Neural progenitor cell (in vitro differentiated cells): ENCODE results near the gene C1GALT1. TPM values are rescaled to one million over a fixed set of nuclear protein-coding genes. Genes with fewer than 3 reads are reported as not detected.

Experiments
- DNase-seq: peaks from one replicate; pipeline ENCODE4 v3.0.0-alpha.2; 2016; ENCODE audit warnings: low spot score
- H2AFZ ChIP-seq: fragments of 200-600 bp; sonication (generic); replicated peaks from 2 replicates; pipeline ENCODE4 v1.6.1; 2016; ENCODE audit warnings: antibody characterized with exemption
- H3F3A ChIP-seq: fragments of 200-600 bp; sonication (generic); 2 replicates; pipeline ENCODE4 v1.6.1; 2016; ENCODE audit warnings: antibody characterized with exemption, low read depth
- H3K27ac ChIP-seq: fragments of 200-600 bp; sonication (generic); 2 replicates; pipeline ENCODE4 v1.5.1; 2016; ENCODE audit warnings: mild to moderate bottlenecking
- H3K27me3 ChIP-seq: fragments of 200-600 bp; sonication (generic); 2 replicates; pipeline ENCODE4 v1.6.1; 2016; ENCODE audit warnings: mild to moderate bottlenecking, moderate library complexity
- H3K36me3 ChIP-seq: fragments of 200-600 bp; sonication (generic); 2 replicates; pipeline ENCODE4 v1.5.1; 2016
- H3K4me1 ChIP-seq: fragments of 200-600 bp; sonication (generic); 2 replicates; pipeline ENCODE4 v1.6.1; 2016; ENCODE audit warnings: mixed run types
- H3K4me2 ChIP-seq: fragments of 200-600 bp; sonication (generic); 2 replicates; pipeline ENCODE4 v1.6.1; 2016
- H3K4me3 ChIP-seq: fragments of 200-600 bp; sonication (generic); 2 replicates; pipeline ENCODE4 v1.5.1; 2016
- H3K79me2 ChIP-seq: fragments of 200-600 bp; sonication (generic); 2 replicates; pipeline ENCODE4 v1.6.1; 2016; ENCODE audit warnings: low read depth
- H3K9ac ChIP-seq: fragments of 200-600 bp; sonication (generic); 2 replicates; pipeline ENCODE4 v1.6.1; 2016
- H3K9me3 ChIP-seq: fragments of 200-600 bp; sonication (generic); 2 replicates; pipeline ENCODE4 v1.5.1; 2016; ENCODE audit warnings: low read depth
- H4K20me1 ChIP-seq: fragments of 200-600 bp; sonication (generic); 2 replicates; pipeline ENCODE4 v1.6.1; 2016; ENCODE audit warnings: low read depth
- H3K27ac Mint-ChIP-seq: 3 replicates; pipeline ENCODE4 v1.8.0; 2021; ENCODE audit warnings: mixed read lengths
- H3K27me3 Mint-ChIP-seq: 2 replicates; pipeline ENCODE4 v1.8.0; 2022; ENCODE audit warnings: low read depth, mild to moderate bottlenecking, inconsistent platforms, moderate library complexity, mixed read lengths; ENCODE audit not compliant: insufficient read depth
- H3K36me3 Mint-ChIP-seq: 3 replicates; pipeline ENCODE4 v1.8.0; 2021; ENCODE audit warnings: mixed read lengths
- H3K4me1 Mint-ChIP-seq: 3 replicates; pipeline ENCODE4 v1.8.0; 2021; ENCODE audit warnings: mixed read lengths
- H3K4me3 Mint-ChIP-seq: 3 replicates; pipeline ENCODE4 v1.8.0; 2021; ENCODE audit warnings: mild to moderate bottlenecking, moderate library complexity, mixed read lengths
- H3K9me3 Mint-ChIP-seq: 3 replicates; pipeline ENCODE4 v1.8.0; 2020; ENCODE audit warnings: mixed read lengths
- EZH2 ChIP-seq: fragments of 200-600 bp; sonication (generic); IDR thresholded peaks from 2 replicates; pipeline ENCODE4 v1.6.1; 2017; ENCODE audit warnings: antibody characterized with exemption, mild to moderate bottlenecking, moderate library complexity
- EZH2phosphoT487 ChIP-seq: fragments of 200-600 bp; sonication (generic); IDR thresholded peaks from 2 replicates; pipeline ENCODE4 v1.6.1; 2017; ENCODE audit warnings: antibody characterized with exemption
- total RNA-seq: library from RNA; depleted of rRNA; stranded (reverse); fragments of >200 nt; gene quantifications from 2 replicates; pipeline ENCODE4 v1.2.3, GENCODE V29; 2015; ENCODE audit warnings: low replicate concordance
- TF ChIP-seq, protein P1 (sequence below): fragments of 200-600 bp; sonication (generic); IDR thresholded peaks from 2 replicates; pipeline ENCODE4 v1.5.1; 2017; ENCODE audit warnings: antibody characterized with exemption, mild to moderate bottlenecking

Gene C1GALT1
- total RNA-seq, 1 donor from 2014 or later, result 59.2 TPM

DNA sequence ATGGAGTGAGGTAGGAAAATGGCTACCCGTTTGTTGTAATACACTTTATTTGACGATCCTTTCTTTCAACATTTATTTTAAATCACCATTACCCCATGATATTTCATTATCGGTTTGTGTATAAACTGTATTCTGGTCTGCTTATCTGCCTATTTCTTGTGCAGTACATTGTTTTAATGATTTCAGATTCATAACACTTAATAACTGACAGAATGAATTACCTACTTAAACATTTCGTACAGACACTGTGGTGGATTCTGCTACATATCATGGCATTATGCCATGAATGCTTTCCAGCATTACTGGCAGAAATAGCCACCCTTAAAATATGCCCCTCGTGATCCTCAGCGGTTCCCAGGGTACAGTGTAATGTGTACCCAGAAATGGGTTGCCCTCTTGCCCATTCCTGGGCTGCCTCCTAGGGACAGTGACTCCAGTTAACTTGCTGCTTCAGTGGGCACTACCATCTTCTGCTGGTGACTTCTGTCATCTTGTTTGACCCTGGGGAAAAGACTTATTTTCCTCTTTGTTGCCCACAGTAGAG lies 74.5 kb downstream of the C1GALT1 start:
- H3K27ac Mint-ChIP-seq, result no peak overlapping the region
- H3K27me3 Mint-ChIP-seq, result no peaks in the 10 kb centered on the region
- H2AFZ ChIP-seq, result no peak overlapping the region
- H3K4me1 Mint-ChIP-seq, result no peaks in the 10 kb centered on the region
- no peak overlapping the region for H3K9ac ChIP-seq
- peaks cover 1% of the 10 kb centered on the region for H3K4me1 ChIP-seq
- no peaks in the 10 kb centered on the region for H4K20me1 ChIP-seq
- no peak for TF ChIP-seq EZH2phosphoT487
- TF ChIP-seq EZH2, result no peak
- TF ChIP-seq, protein P1, sequence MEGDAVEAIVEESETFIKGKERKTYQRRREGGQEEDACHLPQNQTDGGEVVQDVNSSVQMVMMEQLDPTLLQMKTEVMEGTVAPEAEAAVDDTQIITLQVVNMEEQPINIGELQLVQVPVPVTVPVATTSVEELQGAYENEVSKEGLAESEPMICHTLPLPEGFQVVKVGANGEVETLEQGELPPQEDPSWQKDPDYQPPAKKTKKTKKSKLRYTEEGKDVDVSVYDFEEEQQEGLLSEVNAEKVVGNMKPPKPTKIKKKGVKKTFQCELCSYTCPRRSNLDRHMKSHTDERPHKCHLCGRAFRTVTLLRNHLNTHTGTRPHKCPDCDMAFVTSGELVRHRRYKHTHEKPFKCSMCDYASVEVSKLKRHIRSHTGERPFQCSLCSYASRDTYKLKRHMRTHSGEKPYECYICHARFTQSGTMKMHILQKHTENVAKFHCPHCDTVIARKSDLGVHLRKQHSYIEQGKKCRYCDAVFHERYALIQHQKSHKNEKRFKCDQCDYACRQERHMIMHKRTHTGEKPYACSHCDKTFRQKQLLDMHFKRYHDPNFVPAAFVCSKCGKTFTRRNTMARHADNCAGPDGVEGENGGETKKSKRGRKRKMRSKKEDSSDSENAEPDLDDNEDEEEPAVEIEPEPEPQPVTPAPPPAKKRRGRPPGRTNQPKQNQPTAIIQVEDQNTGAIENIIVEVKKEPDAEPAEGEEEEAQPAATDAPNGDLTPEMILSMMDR, result no peak
- H3K9me3 Mint-ChIP-seq, result peaks cover 6% of the 10 kb centered on the region
- H3F3A ChIP-seq, result no peaks in the 10 kb centered on the region
- peaks cover 10% of the 10 kb centered on the region for H3K36me3 Mint-ChIP-seq
- H3K79me2 ChIP-seq, result no peaks in the 10 kb centered on the region
- no peak overlapping the region for H3K27ac ChIP-seq
- no peaks in the 10 kb centered on the region for H3K36me3 ChIP-seq
- no peak overlapping the region for H3K4me2 ChIP-seq
- no peak overlapping the region for H3K4me3 Mint-ChIP-seq
- no peak overlapping the region for H3K4me3 ChIP-seq
- no peaks in the 10 kb centered on the region for H3K27me3 ChIP-seq
- no peaks in the 10 kb centered on the region for H3K9me3 ChIP-seq
- DNase-seq, result no peak

DNA sequence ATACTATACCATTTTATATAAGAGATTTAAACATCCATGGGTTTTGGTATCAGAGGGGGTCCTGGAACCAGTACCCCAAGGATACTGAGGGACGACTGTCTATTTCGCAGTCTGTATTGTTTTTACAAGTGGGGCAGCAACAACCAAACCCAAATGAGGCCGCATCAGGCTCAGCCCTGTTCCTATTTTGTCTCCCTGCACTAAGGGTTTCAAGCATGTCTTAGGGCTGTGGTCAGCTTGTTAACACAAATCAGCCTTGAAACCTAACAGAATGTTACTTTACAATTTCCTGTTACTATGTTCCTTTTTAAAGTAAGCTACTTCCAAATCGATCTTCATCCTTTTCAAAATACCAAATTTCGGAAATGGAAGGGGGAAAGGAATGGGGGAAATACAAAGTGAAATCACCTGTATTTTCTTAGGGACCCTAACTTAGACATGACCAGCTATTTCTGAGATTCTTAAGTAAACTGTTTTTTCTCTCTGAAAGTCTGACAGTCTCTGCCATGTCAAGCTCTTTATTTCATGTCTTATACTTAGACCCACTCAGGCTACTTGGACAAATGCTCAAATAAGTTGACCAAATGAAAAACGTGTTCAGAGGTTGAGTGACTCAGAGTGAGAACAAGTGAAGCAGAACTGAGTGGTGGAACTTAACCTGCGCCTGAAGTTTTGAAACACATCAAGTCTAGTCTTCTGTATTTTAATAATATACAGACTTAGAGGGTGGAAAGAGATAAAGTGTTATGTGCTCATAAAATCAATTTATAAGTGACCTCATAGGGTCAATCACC lies 75.8 kb downstream of the C1GALT1 start:
- H3K27ac Mint-ChIP-seq, result no peak overlapping the region
- H3K36me3 Mint-ChIP-seq, result peaks cover 7% of the 10 kb centered on the region
- no peaks in the 10 kb centered on the region for H3K4me1 Mint-ChIP-seq
- H3K27me3 Mint-ChIP-seq, result no peaks in the 10 kb centered on the region
- Histone ChIP-seq H3K4me1 (no peaks in the 10 kb centered on the region), H2AFZ (no peak overlapping the region), H3K36me3 (no peaks in the 10 kb centered on the region), H3K9ac (no peak overlapping the region), H3K27ac (no peak overlapping the region), H3K4me2 (no peak overlapping the region), H3K4me3 (no peak overlapping the region), H3F3A (no peaks in the 10 kb centered on the region), H4K20me1 (no peaks in the 10 kb centered on the region), H3K79me2 (no peaks in the 10 kb centered on the region), H3K9me3 (no peaks in the 10 kb centered on the region), H3K27me3 (no peaks in the 10 kb centered on the region)
- H3K9me3 Mint-ChIP-seq, result peaks cover 6% of the 10 kb centered on the region
- no peak for DNase-seq
- TF ChIP-seq EZH2phosphoT487 (no peak), EZH2 (no peak)
- TF ChIP-seq, protein P1, result no peak
- H3K4me3 Mint-ChIP-seq, result no peak overlapping the region

DNA sequence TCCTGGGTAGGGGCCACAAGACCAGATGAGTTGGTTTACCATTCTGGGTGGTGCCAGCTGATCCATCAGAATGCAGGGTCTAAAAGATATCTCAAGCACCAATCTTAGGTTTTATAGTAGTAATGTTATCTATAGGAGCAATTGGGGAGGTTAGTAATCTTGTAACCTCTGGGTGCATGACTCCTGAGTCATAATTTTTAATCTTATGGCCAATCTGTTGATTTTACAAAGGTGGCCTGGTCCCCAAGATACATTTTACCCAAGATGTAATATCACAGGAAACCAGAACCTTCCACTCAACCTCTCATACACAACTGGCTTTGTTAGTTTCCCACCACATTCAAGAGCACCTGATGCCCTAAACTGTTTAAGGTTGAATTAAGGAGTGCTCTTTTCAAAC lies 79.5 kb downstream of the C1GALT1 start:
- TF ChIP-seq EZH2phosphoT487, result no peak
- TF ChIP-seq, protein P1, result no peak
- Mint-ChIP-seq H3K9me3 (peaks cover 6% of the 10 kb centered on the region), H3K36me3 (peaks cover 7% of the 10 kb centered on the region)

More for the DNA sequence above, 79.5 kb downstream of the C1GALT1 start:
- no peaks in the 10 kb centered on the region for H3K36me3 ChIP-seq
- DNase-seq, result no peak
- H3K4me2 ChIP-seq, result no peak overlapping the region
- H2AFZ ChIP-seq, result no peak overlapping the region
- H3K4me3 Mint-ChIP-seq, result no peak overlapping the region
- H3K27ac Mint-ChIP-seq, result no peak overlapping the region
- no peaks in the 10 kb centered on the region for H3F3A ChIP-seq
- no peak overlapping the region for H3K4me3 ChIP-seq
- H3K9ac ChIP-seq, result no peak overlapping the region
- H3K27me3 ChIP-seq, result no peaks in the 10 kb centered on the region
- H3K4me1 ChIP-seq, result no peaks in the 10 kb centered on the region
- H3K27me3 Mint-ChIP-seq, result no peaks in the 10 kb centered on the region
- no peak overlapping the region for H3K27ac ChIP-seq
- no peaks in the 10 kb centered on the region for H3K9me3 ChIP-seq
- no peaks in the 10 kb centered on the region for H4K20me1 ChIP-seq
- no peaks in the 10 kb centered on the region for H3K79me2 ChIP-seq
- no peaks in the 10 kb centered on the region for H3K4me1 Mint-ChIP-seq
